Pons (tissue), 1 donor: ENCODE data around the gene TBX20.
"Not testable (repeated sequence)": the region's sequence is repeated elsewhere in the genome, so short reads cannot be mapped to it uniquely, and the experiment has no call there.

Experiments
- DNase-seq: peaks from one replicate; pipeline ENCODE4 v3.0.0-alpha.2; 2016; ENCODE audit warnings: low spot score

Gene TBX20

GRCh38 chr7:35220176-35220575, 33.7 kb downstream of the TBX20 start:
- DNase-seq = not testable (repeated sequence)

DNA sequence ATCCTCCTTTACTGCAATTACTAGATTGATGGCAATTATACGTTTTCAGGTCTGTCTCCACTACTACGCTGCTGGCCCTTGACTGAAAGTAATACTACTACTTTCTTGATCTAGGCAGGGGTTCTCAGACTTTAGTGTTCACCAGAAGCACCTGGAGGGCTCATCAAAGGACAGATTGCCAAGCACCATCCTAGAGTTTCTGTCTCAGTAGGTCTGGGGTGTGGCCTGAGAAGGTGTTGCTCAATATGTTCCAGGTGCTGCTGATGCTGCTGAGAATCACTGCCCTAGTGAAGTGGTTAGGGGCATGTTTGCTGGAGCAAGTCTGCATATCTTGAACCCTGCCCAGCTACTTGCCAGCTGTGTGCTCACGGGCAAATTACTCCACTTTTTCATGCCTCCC, 37.9 kb downstream of the TBX20 start:
- not testable (repeated sequence) for DNase-seq

- DNase-seq = not testable (repeated sequence)
Measured at GRCh38 chr7:35215063-35215462, 38.8 kb downstream of the TBX20 start.

DNA sequence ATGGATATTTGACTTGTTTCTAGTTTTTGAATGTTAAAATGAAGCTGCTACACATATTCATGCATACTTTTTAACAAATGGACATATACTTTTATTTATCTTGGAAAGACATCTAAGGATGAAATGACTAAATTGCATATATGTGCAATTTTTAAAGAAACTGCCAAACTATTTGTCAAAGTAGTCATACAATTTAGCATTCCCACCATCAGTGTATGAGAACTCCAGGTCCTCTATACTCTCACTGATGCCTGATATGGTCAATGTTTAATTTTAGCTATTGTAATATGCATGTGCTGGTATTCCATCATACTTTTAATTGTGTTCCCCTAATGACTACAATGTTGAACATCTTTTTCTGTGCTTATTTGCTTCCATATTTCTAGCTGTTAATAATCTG, 47.0 kb downstream of the TBX20 start:
- DNase-seq = not testable (repeated sequence)

- DNase-seq = not testable (repeated sequence)
Measured at GRCh38 chr7:35204850-35205249, 49.0 kb downstream of the TBX20 start.

GRCh38 chr7:35204031-35204430, 49.9 kb downstream of the TBX20 start:
- DNase-seq = not testable (repeated sequence)

DNA sequence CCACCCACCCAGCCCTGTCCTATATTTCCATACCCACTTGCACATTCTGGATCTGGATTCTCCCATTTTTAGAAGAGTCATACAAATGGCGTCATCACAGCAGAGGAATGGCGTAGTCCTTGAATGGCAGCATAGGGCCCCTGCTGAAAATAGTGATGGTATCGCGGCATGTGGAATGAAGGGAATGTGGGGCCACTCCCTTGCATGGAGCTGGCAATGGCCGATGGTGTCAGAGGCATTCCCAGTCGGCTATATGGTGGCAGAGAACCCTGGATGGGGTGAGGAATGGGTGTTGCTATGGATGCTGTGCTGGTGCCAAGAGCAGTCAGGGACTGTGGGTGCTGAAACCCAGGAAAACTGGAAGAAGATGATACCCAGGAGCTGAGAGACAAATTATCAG, 51.5 kb downstream of the TBX20 start:
- not testable (repeated sequence) for DNase-seq

- DNase-seq = not testable (repeated sequence)
Measured at GRCh38 chr7:35200170-35200569, 53.7 kb downstream of the TBX20 start.

DNA sequence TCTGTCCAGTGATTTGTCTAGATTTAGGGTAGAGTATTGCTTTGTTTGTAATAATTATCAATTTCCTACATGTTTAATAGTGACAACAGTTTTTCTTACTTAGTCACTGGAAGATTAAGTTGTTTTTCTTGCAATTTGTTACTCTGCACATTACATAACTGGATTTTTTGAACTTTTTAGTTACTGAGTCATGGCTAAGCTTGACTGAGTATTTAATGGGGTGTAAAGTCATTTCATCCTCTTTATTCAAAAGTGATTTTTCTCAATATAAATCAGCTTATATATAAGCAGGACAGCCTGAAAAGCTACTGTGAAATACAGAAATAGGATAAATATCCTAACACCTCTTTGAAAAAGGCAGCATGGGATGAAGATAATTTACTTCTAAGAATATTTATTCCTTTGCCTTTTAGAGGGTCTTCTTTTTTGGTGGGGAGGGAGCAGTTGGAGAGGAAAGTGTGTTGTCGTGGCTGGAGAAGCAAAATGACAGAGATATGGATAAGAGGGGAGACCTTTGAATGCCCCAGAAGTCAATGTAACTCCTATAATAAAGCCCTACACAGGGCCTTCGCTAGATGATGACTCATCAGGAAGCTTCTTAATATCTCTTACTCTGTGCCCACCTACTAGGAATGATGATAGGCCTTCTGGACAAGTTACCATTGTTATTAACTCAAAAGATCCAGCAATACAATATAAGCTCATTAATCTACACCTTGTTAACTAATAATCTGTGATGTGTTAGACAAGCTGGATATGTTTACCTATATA, 55.3 kb downstream of the TBX20 start:
- DNase-seq = not testable (repeated sequence)

GRCh38 chr7:35191571-35191970, 62.3 kb downstream of the TBX20 start:
- DNase-seq = not testable (repeated sequence)

- not testable (repeated sequence) for DNase-seq
Measured at GRCh38 chr7:35190146-35190773, 63.6 kb downstream of the TBX20 start.

DNA sequence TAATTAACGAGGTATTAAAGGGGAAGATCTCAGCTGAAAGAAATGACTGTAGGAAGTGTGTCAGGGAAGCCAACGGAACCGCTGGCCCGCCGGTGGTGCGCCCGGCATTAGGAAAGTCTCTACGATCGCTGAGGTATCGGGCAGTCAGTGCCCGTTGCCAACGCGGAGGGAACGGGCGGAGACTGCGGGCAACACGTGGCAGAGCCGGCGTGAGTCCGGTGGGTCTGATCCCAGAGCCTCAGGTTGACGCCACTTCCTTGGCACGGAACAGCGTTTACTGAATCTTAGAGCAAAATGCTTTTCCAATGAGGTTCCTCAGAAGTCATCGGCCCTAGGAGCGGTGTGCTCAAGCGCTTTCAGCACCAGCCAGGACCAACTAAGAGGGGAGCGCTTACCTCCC, 67.1 kb downstream of the TBX20 start:
- DNase-seq = not testable (repeated sequence)

- DNase-seq = no peak
Measured at GRCh38 chr7:35185908-35186731, 67.8 kb downstream of the TBX20 start.

DNA sequence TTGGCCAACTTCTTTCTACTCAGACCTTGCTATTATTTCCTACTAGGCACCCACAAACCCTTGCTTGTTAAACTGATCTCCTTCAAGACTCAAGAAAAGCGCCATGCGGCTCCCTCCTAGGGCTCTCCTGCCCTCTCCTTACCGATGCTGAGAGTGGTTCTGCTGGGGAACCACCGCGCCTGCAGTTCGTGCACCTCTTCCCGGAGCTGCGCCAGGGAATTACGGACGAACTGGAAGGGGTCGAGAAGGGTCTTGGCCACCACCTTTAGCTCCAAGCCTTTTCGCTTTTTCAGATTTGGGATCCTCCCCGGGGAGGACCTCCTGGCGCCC, 68.4 kb downstream of the TBX20 start:
- not testable (repeated sequence) for DNase-seq

DNA sequence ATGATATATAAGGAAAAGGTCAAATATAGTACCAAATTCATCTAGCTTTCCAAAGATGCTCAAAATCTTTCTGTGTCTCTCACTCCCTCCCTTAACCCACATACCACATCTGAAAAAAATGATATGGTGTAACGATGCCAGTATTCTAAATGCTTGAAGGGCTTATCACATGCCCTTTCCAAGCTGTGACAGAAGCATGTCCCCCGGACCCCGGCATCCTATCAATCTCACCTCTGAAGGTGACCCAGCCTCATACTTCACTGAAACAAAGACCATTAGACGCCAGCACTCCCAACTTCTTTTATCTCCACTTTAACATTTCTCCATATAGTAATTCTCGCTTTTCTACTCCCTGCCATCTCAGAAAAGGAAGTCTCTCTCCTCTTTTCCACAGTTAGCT, 68.9 kb downstream of the TBX20 start:
- not testable (repeated sequence) for DNase-seq

- DNase-seq = not testable (repeated sequence)
Measured at GRCh38 chr7:35183873-35184503, 69.9 kb downstream of the TBX20 start.

- not testable (repeated sequence) for DNase-seq
Measured at GRCh38 chr7:35180665-35181064, 73.2 kb downstream of the TBX20 start.

- not testable (repeated sequence) for DNase-seq
Measured at GRCh38 chr7:35173176-35173575, 80.7 kb downstream of the TBX20 start.

DNA sequence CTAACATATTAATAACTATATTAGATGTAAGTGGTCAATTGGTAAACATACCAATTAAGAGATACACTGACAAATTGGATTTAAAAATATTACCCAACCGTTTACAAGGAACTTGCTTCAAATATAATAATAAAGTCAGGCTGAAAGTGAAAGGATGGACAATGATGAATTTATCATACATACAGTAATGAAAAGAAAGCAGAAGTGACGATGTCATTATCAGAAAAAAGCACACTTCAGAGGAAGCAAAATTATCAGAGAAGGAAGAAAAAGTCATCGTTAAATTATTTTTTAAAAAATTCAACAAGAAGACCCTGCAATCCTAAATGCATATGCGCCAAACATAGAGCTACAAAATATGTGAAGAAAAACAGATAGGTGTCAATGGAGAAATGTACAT, 81.8 kb downstream of the TBX20 start:
- not testable (repeated sequence) for DNase-seq

GRCh38 chr7:35167658-35168057, 86.2 kb downstream of the TBX20 start:
- not testable (repeated sequence) for DNase-seq

DNA sequence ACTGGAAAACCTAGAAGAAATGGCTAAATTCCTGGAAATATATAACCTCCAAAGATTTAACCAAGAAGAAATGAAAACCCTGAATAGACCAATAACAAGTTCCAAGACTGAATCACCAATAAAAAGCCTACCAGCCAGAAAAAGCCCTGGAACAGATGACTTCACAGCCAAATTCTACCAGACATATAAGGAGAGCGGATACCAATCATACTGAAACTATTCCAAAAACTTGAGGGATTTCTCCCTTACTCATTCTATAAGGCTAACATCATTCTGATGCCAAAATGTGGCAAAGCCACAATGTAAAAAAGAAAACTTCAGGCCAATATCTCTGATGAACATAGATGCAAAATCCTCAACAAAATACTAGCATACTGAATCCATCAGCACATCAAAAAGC, 86.7 kb downstream of the TBX20 start:
- DNase-seq = not testable (repeated sequence)
